Measurements from ENCODE around the gene TNK1.

DNA sequence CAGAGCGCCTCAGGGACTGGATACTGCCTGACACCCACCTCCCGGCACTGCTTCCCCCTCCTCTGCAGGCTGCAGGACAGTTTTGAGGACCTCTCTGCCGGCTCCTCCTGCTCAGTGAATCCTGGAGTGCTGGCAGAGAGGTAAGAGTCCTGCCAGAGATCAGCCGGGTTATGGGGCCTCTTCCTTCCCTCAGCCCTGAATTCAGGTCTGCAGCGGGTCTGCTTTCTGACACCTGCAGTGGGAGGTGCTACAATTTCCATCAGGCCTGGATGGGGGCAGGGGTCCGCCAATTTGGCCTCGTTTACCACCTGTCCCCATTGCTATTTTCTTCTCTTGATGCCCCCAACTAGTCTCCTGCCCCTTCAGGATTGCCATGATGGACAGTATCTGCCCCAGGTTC, 48.8 kb upstream of the TNK1 start:
- TF ChIP-seq, protein P1, sequence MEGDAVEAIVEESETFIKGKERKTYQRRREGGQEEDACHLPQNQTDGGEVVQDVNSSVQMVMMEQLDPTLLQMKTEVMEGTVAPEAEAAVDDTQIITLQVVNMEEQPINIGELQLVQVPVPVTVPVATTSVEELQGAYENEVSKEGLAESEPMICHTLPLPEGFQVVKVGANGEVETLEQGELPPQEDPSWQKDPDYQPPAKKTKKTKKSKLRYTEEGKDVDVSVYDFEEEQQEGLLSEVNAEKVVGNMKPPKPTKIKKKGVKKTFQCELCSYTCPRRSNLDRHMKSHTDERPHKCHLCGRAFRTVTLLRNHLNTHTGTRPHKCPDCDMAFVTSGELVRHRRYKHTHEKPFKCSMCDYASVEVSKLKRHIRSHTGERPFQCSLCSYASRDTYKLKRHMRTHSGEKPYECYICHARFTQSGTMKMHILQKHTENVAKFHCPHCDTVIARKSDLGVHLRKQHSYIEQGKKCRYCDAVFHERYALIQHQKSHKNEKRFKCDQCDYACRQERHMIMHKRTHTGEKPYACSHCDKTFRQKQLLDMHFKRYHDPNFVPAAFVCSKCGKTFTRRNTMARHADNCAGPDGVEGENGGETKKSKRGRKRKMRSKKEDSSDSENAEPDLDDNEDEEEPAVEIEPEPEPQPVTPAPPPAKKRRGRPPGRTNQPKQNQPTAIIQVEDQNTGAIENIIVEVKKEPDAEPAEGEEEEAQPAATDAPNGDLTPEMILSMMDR (IDR thresholded peaks at IDR 0.05; ENCODE audit: control extremely low read depth in 1 of 3, insufficient read depth in 1 of 3, low read depth in 1 of 3, low read length in 3 of 3) = no peak
- TF ChIP-seq SIN3A (conservative IDR thresholded peaks at IDR 0.05 in 1 of 2, IDR thresholded peaks at IDR 0.05 in 1 of 2; ENCODE audit: low read depth in 1 of 2, low read length in 2 of 2) (no peak), EZH2 (IDR thresholded peaks at IDR 0.05; ENCODE audit: low read depth, low read length, severe bottlenecking) (no peak), POLR2A (IDR thresholded peaks at IDR 0.05; ENCODE audit: control extremely low read depth in 1 of 2, low read depth in 2 of 2, low read length in 2 of 2) (no peak), EGR1 (IDR thresholded peaks at IDR 0.05; ENCODE audit: borderline replicate concordance, low read depth, low read length) (no peak), SRF (IDR thresholded peaks at IDR 0.05; ENCODE audit: low read depth, low read length) (no peak)
- TF ChIP-seq, protein P2, sequence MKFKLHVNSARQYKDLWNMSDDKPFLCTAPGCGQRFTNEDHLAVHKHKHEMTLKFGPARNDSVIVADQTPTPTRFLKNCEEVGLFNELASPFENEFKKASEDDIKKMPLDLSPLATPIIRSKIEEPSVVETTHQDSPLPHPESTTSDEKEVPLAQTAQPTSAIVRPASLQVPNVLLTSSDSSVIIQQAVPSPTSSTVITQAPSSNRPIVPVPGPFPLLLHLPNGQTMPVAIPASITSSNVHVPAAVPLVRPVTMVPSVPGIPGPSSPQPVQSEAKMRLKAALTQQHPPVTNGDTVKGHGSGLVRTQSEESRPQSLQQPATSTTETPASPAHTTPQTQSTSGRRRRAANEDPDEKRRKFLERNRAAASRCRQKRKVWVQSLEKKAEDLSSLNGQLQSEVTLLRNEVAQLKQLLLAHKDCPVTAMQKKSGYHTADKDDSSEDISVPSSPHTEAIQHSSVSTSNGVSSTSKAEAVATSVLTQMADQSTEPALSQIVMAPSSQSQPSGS (IDR thresholded peaks at IDR 0.05; ENCODE audit: low read length) = no peak
